ENCODE data around the gene TTLL7.

Gene TTLL7

GRCh38 chr1:83961571-83962295 is 37.2 kb downstream of the TTLL7 start:
- Histone ChIP-seq H3K9me3 (ENCODE audit: insufficient read depth, low read length) (no peaks in the 10 kb centered on the region), H3K27ac (ENCODE audit: low read length) (no peak overlapping the region), H2AFZ (ENCODE audit: low read depth, low read length) (no peak overlapping the region), H3K36me3 (replicated peaks; ENCODE audit: low read depth, low read length) (no peaks in the 10 kb centered on the region), H3K79me2 (ENCODE audit: low read length) (no peaks in the 10 kb centered on the region), H3K4me1 (ENCODE audit: low read length) (no peaks in the 10 kb centered on the region), H3K4me2 (ENCODE audit: low read length) (no peak overlapping the region), H4K20me1 (ENCODE audit: insufficient read depth, low read length) (no peaks in the 10 kb centered on the region), H3K4me3 (ENCODE audit: low read length) (no peak overlapping the region), H3K27me3 (ENCODE audit: low read depth, low read length) (no peaks in the 10 kb centered on the region), H3K9ac (ENCODE audit: low read length) (no peak overlapping the region)
- no peak for TF ChIP-seq EZH2phosphoT487 (IDR thresholded peaks at IDR 0.05; ENCODE audit: low read depth)
- no peak for TF ChIP-seq CTCF (IDR thresholded peaks at IDR 0.05; ENCODE audit: low read depth, low read length)

GRCh38 chr1:83960669-83961277 is 38.2 kb downstream of the TTLL7 start:
- no peaks in the 10 kb centered on the region for H3K4me1 ChIP-seq (ENCODE audit: low read length)
- no peak overlapping the region for H3K4me3 ChIP-seq (ENCODE audit: low read length)
- TF ChIP-seq CTCF (IDR thresholded peaks at IDR 0.05; ENCODE audit: low read depth, low read length) (no peak), EZH2phosphoT487 (IDR thresholded peaks at IDR 0.05; ENCODE audit: low read depth) (no peak)
- no peak overlapping the region for H3K27ac ChIP-seq (ENCODE audit: low read length)
- H3K4me2 ChIP-seq (ENCODE audit: low read length) = no peak overlapping the region
- H4K20me1 ChIP-seq (ENCODE audit: insufficient read depth, low read length) = no peaks in the 10 kb centered on the region
- no peak overlapping the region for H2AFZ ChIP-seq (ENCODE audit: low read depth, low read length)
- H3K9ac ChIP-seq (ENCODE audit: low read length) = no peak overlapping the region
- no peaks in the 10 kb centered on the region for H3K9me3 ChIP-seq (ENCODE audit: insufficient read depth, low read length)
- H3K79me2 ChIP-seq (ENCODE audit: low read length) = no peaks in the 10 kb centered on the region
- H3K27me3 ChIP-seq (ENCODE audit: low read depth, low read length) = no peaks in the 10 kb centered on the region
- H3K36me3 ChIP-seq (replicated peaks; ENCODE audit: low read depth, low read length) = no peaks in the 10 kb centered on the region

- no peak for TF ChIP-seq CTCF (IDR thresholded peaks at IDR 0.05; ENCODE audit: low read depth, low read length)
- no peak for TF ChIP-seq EZH2phosphoT487 (IDR thresholded peaks at IDR 0.05; ENCODE audit: low read depth)
- H3K9me3 ChIP-seq (ENCODE audit: insufficient read depth, low read length) = no peaks in the 10 kb centered on the region
- H3K4me1 ChIP-seq (ENCODE audit: low read length) = no peaks in the 10 kb centered on the region
- H3K9ac ChIP-seq (ENCODE audit: low read length) = no peak overlapping the region
- no peak overlapping the region for H3K4me2 ChIP-seq (ENCODE audit: low read length)
- no peaks in the 10 kb centered on the region for H3K79me2 ChIP-seq (ENCODE audit: low read length)
- no peak overlapping the region for H2AFZ ChIP-seq (ENCODE audit: low read depth, low read length)
- no peaks in the 10 kb centered on the region for H3K27me3 ChIP-seq (ENCODE audit: low read depth, low read length)
- no peaks in the 10 kb centered on the region for H3K36me3 ChIP-seq (replicated peaks; ENCODE audit: low read depth, low read length)
- no peak overlapping the region for H3K27ac ChIP-seq (ENCODE audit: low read length)
- H4K20me1 ChIP-seq (ENCODE audit: insufficient read depth, low read length) = no peaks in the 10 kb centered on the region
- no peak overlapping the region for H3K4me3 ChIP-seq (ENCODE audit: low read length)
Measured at GRCh38 chr1:83959824-83960498, 39.0 kb downstream of the TTLL7 start.

DNA sequence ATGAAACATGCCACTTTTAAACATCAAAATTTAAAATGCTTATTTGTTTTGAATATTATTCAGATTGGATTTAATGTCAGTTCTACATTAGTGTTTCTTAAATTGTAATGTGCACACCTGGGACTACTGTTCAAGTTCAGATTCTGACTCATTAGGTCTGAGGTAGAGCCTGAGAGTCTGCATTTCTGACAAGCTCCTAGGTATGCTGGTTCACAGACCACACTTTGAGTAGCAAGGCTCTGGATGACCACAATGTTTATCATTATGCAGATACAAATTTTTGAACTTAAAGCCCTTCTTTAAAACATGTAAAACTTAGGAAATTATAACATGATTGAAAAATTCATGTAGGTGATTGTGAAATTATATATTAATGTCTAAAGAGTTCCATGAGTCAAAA is 40.2 kb downstream of the TTLL7 start:
- Histone ChIP-seq H3K79me2 (ENCODE audit: low read length) (no peaks in the 10 kb centered on the region), H2AFZ (ENCODE audit: low read depth, low read length) (no peak overlapping the region), H3K4me2 (ENCODE audit: low read length) (no peak overlapping the region), H3K27me3 (ENCODE audit: low read depth, low read length) (no peaks in the 10 kb centered on the region), H3K36me3 (replicated peaks; ENCODE audit: low read depth, low read length) (no peaks in the 10 kb centered on the region), H3K9ac (ENCODE audit: low read length) (no peak overlapping the region), H3K4me3 (ENCODE audit: low read length) (no peak overlapping the region), H3K4me1 (ENCODE audit: low read length) (no peaks in the 10 kb centered on the region), H3K27ac (ENCODE audit: low read length) (no peak overlapping the region), H3K9me3 (ENCODE audit: insufficient read depth, low read length) (no peaks in the 10 kb centered on the region), H4K20me1 (ENCODE audit: insufficient read depth, low read length) (no peaks in the 10 kb centered on the region)
- no peak for TF ChIP-seq EZH2phosphoT487 (IDR thresholded peaks at IDR 0.05; ENCODE audit: low read depth)
- no peak for TF ChIP-seq CTCF (IDR thresholded peaks at IDR 0.05; ENCODE audit: low read depth, low read length)
